ENCODE data around the gene PCDH9. TPM values are rescaled to one million over a fixed set of nuclear protein-coding genes. Genes with fewer than 3 reads are reported as not detected.
A peak's percentile ranks its signal among the peaks of the same experiment; 100 is the strongest.

The PCDH9 gene
- total and polyA plus RNA-seq, 12 donors: 2.9 to 32.0 (median 15.4) TPM

DNA sequence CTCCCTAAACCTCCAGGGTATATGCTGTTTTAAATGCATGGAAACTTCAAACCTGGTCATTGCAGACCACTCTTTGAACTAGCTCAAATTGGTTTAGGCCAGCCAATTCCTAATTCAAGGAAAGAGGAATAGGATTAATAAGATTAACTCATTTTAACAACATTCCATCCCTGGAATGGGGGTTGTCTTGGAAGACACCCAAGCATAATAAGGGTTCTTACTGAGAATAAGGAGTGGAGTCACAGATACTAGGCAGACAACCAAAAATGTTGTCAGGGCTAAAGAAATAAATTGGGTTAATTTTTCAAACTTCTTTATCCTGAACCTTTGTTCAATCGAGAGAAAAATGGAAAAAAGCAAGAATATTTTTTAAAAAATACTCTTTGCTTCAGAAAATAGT lies 186.2 kb downstream of the PCDH9 start:
- DNase-seq (peak in 1 of 2 donors; percentile 14), ATAC-seq (no peak)

DNA sequence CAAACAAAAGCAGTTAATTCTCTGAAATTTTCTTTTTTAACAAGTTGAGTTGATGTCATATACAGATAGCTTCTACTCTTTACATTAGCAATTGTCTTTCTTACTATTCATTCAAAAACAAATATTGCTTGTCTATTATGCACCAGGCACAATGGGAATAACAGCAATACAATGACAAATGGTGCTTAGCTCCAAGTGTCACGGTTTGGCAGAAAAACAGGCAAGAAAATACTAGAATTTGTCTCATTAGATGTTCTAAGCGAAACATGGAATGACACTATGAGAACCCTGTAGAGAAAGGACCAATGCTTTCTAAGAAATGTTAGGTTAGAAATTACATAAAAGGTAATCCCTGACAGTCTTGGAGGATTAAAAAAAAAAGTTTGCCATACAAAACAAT lies 187.6 kb downstream of the PCDH9 start:
- Histone ChIP-seq H3K4me1 (peaks cover 0 to 8% (median 0%) of the 10 kb centered on the region in 9 donors), H3K4me3 (no peak overlapping the region), H3K27ac (no peak overlapping the region), H3K27me3 (no peaks in the 10 kb centered on the region), H3K9me3 (no peaks in the 10 kb centered on the region), H3K36me3 (no peaks in the 10 kb centered on the region)
- no peak for TF ChIP-seq CTCF (IDR thresholded peaks at IDR 0.05)
- intact Hi-C loops (cut with DNase I): no loop called here
- ATAC-seq (no peak), DNase-seq (no peak)
- 38 to 42% methylated on average over 2 of the region's 2 CpGs for WGBS, 2 donors

More for the DNA sequence above, 186.2 kb downstream of the PCDH9 start:
- Histone ChIP-seq H3K9me3 (no peaks in the 10 kb centered on the region), H3K27me3 (no peaks in the 10 kb centered on the region), H3K4me1 (peaks cover 0 to 19% (median 4%) of the 10 kb centered on the region in 9 donors), H3K36me3 (no peaks in the 10 kb centered on the region), H3K27ac (no peak overlapping the region), H3K4me3 (no peak overlapping the region)
- intact Hi-C loops (cut with DNase I): no loop called here
- TF ChIP-seq CTCF (IDR thresholded peaks at IDR 0.05): no peak
- 69 to 76% methylated on average over 1 of the region's 1 CpG for WGBS, 2 donors

DNA sequence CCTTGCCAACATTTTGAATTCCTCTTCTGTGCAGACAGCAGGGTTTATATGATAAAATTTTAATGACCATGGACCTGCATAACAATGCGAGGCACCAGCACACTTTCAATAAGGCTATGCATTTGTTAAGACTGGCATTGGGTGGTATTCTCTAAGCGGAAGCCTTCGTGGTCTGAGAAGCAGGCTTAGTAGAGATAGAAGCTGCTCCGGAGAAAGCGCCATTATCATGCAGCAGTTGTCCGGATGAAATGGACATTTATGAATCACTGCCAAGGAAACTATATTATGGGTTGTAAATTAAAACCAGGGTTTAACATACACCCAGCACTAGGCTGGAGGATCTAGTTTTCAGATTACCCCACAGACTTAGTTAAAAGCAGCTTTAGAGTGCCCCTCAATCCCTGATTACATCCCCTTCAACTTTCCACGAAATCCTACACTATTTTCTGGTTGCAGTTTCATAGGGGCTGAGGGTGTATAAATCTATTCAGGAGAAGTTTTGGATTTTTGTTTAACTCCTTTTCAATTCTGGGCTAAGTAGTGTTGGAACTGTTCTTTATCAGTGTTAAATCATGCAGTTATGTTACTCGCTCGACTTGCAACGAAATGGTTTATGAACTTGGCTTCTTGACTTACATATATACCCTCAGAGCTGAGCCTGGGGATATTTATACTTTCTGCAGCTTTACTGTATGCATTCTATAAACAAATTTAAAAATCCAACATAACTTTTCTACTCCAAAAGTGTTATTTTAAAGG lies 193.3 kb downstream of the PCDH9 start:
- DNase-seq (no peak), ATAC-seq (no peak)
- Histone ChIP-seq H3K4me1 (no peaks in the 10 kb centered on the region), H3K27me3 (no peaks in the 10 kb centered on the region), H3K36me3 (no peaks in the 10 kb centered on the region), H3K4me3 (no peak overlapping the region), H3K9me3 (no peaks in the 10 kb centered on the region), H3K27ac (no peak overlapping the region)
- WGBS, 2 donors: 83 to 85% methylated on average over 10 of the region's 10 CpGs
- no peak for TF ChIP-seq CTCF (IDR thresholded peaks at IDR 0.05)
- intact Hi-C loops (cut with DNase I): no loop called here

- Histone ChIP-seq H3K4me1 (no peaks in the 10 kb centered on the region), H3K27me3 (no peaks in the 10 kb centered on the region), H3K9me3 (no peaks in the 10 kb centered on the region), H3K4me3 (no peak overlapping the region), H3K36me3 (no peaks in the 10 kb centered on the region), H3K27ac (no peak overlapping the region)
- TF ChIP-seq CTCF (IDR thresholded peaks at IDR 0.05): no peak
- WGBS, 2 donors: 79 to 83% methylated on average over 1 of the region's 1 CpG
- DNase-seq: no peak
- intact Hi-C loops (cut with DNase I): no loop called here
- ATAC-seq: no peak
These were observed 197.0 kb downstream of the PCDH9 start for GRCh38 chr13:67033170-67033569.
